ENCODE results near the gene DISP2.

GRCh38 chr15:40358471-40359353 is 693 bp downstream of the DISP2 start:
- TF ChIP-seq CTCF (IDR thresholded peaks at IDR 0.05): no peak
- TF ChIP-seq POLR2AphosphoS5 (IDR thresholded peaks at IDR 0.05; ENCODE audit: insufficient read depth in 1 of 2, low read depth in 1 of 2): no peak
- TF ChIP-seq POLR2A (IDR thresholded peaks at IDR 0.05): no peak
